Osteoblast (primary cell): ENCODE results near the gene ARHGAP29. TPM values are rescaled to one million over a fixed set of nuclear protein-coding genes. Genes with fewer than 3 reads are reported as not detected.
"Not testable (repeated sequence)": the region's sequence is repeated elsewhere in the genome, so short reads cannot be mapped to it uniquely, and the experiment has no call there.

Source experiments
- DNase-seq: peaks from one replicate; pipeline ENCODE4 v3.0.0; 2011; ENCODE audit warnings: low spot score, mixed read lengths; ENCODE audit not compliant: insufficient read length; ENCODE audit errors: missing footprints
- H2AFZ ChIP-seq: 2 replicates; pipeline ENCODE4 v1.6.0; 2011; ENCODE audit warnings: mild to moderate bottlenecking, low read length
- H3K27ac ChIP-seq: 2 replicates; pipeline ENCODE4 v1.5.1; 2011; ENCODE audit warnings: mild to moderate bottlenecking, low read depth, low read length, moderate library complexity
- H3K27me3 ChIP-seq: 2 replicates; pipeline ENCODE4 v1.6.0; 2012; ENCODE audit warnings: mild to moderate bottlenecking, control low read depth, inconsistent platforms, low read length, moderate library complexity; ENCODE audit not compliant: insufficient read depth
- H3K36me3 ChIP-seq: 2 replicates; pipeline ENCODE4 v1.5.1; 2011; ENCODE audit warnings: mild to moderate bottlenecking, low read length, control low read depth, moderate library complexity; ENCODE audit not compliant: insufficient read depth
- H3K4me1 ChIP-seq: 2 replicates; pipeline ENCODE4 v1.5.1; 2011; ENCODE audit warnings: mild to moderate bottlenecking, low read length, control low read depth, moderate library complexity; ENCODE audit not compliant: insufficient read depth
- H3K4me2 ChIP-seq: 2 replicates; pipeline ENCODE4 v1.6.0; 2011; ENCODE audit warnings: mild to moderate bottlenecking, low read length; ENCODE audit not compliant: insufficient read depth
- H3K4me3 ChIP-seq: fragments of 200-600 bp; sonication (generic); 3 replicates; pipeline ENCODE4 v1.5.1; 2012; ENCODE audit warnings: mild to moderate bottlenecking, low read length, inconsistent platforms; ENCODE audit not compliant: insufficient read depth
- H3K79me2 ChIP-seq: 2 replicates; pipeline ENCODE4 v1.6.0; 2012; ENCODE audit warnings: mild to moderate bottlenecking, low read length, control low read depth, inconsistent platforms; ENCODE audit not compliant: insufficient read depth
- H3K9me3 ChIP-seq: 2 replicates; pipeline ENCODE4 v1.5.1; 2011; ENCODE audit warnings: low read depth, low read length, control low read depth
- H4K20me1 ChIP-seq: 2 replicates; pipeline ENCODE4 v1.6.0; 2012; ENCODE audit warnings: mild to moderate bottlenecking, low read length, control low read depth; ENCODE audit not compliant: insufficient read depth
- total RNA-seq: library from RNA; depleted of rRNA; stranded (reverse); fragments of >200 nt; gene quantifications from 2 replicates; pipeline ENCODE4 v1.2.3, GENCODE V29; 2012
- TF ChIP-seq, protein P1 (sequence below): IDR thresholded peaks from 2 replicates; pipeline ENCODE4 v1.5.1; 2011; ENCODE audit warnings: mild to moderate bottlenecking, low read depth, low read length, moderate library complexity; ENCODE audit errors: extremely low read depth

Gene ARHGAP29
- total RNA-seq, 1 donor, result 17.0 TPM

DNA sequence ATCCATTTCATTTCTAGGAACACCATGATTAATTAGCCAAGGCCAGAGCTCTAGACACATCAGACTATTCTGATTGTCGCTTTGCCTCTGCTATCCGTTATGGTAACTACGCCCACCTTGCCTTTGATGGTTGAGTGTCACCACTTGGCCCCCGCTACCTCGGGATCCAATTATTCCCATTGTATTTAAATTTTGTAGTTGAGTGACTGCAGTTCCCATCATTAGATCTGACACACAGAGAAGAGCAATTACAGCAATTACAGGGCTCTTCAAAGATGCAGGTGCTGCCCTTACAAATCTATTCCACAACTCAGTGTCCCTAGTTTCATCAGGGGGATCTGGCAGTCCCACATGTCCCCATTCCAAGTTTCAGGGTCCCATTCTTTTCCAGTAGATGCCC, 71.5 kb downstream of the ARHGAP29 start:
- Histone ChIP-seq H2AFZ (no peak overlapping the region), H3K9me3 (no peaks in the 10 kb centered on the region), H3K79me2 (no peaks in the 10 kb centered on the region), H3K4me3 (no peak overlapping the region), H3K27me3 (no peaks in the 10 kb centered on the region), H4K20me1 (no peaks in the 10 kb centered on the region), H3K27ac (no peak overlapping the region), H3K36me3 (peaks cover 12% of the 10 kb centered on the region), H3K4me1 (peaks cover 4% of the 10 kb centered on the region), H3K4me2 (no peak overlapping the region)
- TF ChIP-seq, protein P1, sequence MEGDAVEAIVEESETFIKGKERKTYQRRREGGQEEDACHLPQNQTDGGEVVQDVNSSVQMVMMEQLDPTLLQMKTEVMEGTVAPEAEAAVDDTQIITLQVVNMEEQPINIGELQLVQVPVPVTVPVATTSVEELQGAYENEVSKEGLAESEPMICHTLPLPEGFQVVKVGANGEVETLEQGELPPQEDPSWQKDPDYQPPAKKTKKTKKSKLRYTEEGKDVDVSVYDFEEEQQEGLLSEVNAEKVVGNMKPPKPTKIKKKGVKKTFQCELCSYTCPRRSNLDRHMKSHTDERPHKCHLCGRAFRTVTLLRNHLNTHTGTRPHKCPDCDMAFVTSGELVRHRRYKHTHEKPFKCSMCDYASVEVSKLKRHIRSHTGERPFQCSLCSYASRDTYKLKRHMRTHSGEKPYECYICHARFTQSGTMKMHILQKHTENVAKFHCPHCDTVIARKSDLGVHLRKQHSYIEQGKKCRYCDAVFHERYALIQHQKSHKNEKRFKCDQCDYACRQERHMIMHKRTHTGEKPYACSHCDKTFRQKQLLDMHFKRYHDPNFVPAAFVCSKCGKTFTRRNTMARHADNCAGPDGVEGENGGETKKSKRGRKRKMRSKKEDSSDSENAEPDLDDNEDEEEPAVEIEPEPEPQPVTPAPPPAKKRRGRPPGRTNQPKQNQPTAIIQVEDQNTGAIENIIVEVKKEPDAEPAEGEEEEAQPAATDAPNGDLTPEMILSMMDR, result no peak
- DNase-seq, result no peak

DNA sequence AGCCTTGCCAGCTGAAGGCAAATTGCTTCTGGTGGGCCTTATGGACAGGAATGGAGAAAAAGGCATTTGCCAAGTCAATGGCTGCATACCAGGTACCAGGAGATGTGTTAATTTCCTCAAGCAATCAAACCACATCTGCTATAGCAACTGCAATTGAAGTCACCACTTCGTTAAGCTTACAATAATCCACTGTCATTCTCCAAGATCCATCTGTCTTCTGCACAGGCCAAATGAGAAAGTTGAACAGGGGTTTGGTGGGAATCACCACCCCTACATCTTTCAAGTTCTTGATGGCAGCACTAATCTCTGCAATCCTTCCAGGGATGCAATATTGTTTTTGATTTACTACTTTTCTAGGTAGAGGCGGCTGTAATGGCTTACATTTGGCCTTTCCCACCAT, 72.5 kb downstream of the ARHGAP29 start:
- not testable (repeated sequence) for H3K4me3 ChIP-seq, DNase-seq, H3K9me3 ChIP-seq, H3K4me2 ChIP-seq, H3K27me3 ChIP-seq, H3K27ac ChIP-seq, H3K79me2 ChIP-seq, H2AFZ ChIP-seq, H3K36me3 ChIP-seq, H4K20me1 ChIP-seq
- peaks cover 10% of the 10 kb centered on the region for H3K4me1 ChIP-seq

DNA sequence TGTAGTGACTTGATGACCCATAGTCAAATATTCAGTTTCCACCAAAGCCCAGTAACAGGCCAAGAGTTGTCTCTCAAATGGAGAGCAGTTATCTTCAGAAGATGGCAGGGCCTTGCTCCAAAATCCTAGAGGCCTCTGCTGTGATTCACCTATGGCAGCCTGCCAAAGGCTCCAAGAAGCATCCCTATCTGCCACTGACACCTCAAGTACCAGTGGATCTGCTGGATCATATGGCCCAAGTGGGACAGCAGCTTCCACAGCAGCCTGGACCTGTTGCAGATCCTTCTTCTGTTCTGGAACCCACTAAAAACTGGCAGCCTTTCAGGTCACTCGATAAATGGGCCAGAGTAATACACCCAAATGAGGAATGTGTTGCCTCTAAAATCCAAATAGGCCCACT, 73.3 kb downstream of the ARHGAP29 start:
- not testable (repeated sequence) for H3K27me3 ChIP-seq, H3K27ac ChIP-seq, H3K36me3 ChIP-seq, H3K4me2 ChIP-seq, H3K4me3 ChIP-seq, H3K79me2 ChIP-seq, H3K9me3 ChIP-seq, DNase-seq, H2AFZ ChIP-seq, H4K20me1 ChIP-seq
- H3K4me1 ChIP-seq, result peaks cover 10% of the 10 kb centered on the region

DNA sequence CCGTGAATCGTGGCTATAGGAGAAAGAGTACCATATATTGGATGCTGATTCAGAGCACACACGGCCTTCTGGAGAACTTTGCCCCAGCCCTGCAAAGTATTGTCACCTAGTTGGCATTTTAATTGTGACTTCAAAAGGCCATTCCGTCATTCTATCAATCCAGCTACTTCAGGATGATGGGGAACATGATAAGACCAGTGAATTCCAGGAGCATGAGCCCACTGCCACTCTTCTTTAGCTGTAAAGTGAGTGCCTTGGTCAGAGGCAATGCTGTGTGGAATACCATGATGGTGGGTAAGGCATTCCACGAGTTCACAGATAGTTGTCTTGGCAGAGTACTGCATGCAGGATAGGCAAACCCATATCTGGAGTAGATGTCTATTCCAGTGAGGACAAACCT, 74.1 kb downstream of the ARHGAP29 start:
- not testable (repeated sequence) for H3K79me2 ChIP-seq, H4K20me1 ChIP-seq, H2AFZ ChIP-seq, DNase-seq, H3K4me3 ChIP-seq, H3K9me3 ChIP-seq, H3K27ac ChIP-seq, H3K36me3 ChIP-seq, H3K27me3 ChIP-seq, H3K4me2 ChIP-seq
- H3K4me1 ChIP-seq, result peaks cover 10% of the 10 kb centered on the region

DNA sequence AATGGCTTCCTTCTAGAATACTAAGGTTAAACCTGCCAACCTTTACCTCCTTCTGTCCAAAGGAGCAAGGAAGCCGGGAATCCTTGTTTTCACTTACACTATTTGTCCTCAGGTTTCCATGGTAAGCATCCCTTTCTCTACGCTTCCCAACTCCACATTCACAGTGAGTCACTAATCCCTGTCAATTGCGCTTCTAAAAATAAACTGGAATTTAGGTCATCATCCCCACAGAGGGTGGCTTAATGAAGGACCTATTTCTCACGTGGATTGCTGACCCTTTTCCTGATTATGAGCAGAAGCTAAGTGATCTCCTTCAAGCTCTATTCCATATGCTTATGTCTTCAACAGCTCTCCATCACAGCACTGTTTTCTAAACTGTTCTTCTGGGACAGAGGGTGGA, 76.6 kb downstream of the ARHGAP29 start:
- TF ChIP-seq, protein P1, result no peak
- H3K4me1 ChIP-seq, result peaks cover 10% of the 10 kb centered on the region
- peak overlapping the region; percentile 20 for H3K4me2 ChIP-seq
- H3K27ac ChIP-seq, result peak overlapping the region; percentile 13
- H4K20me1 ChIP-seq, result no peaks in the 10 kb centered on the region
- H2AFZ ChIP-seq, result no peak overlapping the region
- peak; percentile 80 for DNase-seq
- no peaks in the 10 kb centered on the region for H3K36me3 ChIP-seq
- H3K9me3 ChIP-seq, result no peaks in the 10 kb centered on the region
- no peaks in the 10 kb centered on the region for H3K27me3 ChIP-seq
- H3K4me3 ChIP-seq, result no peak overlapping the region
- no peaks in the 10 kb centered on the region for H3K79me2 ChIP-seq
